Measurements from ENCODE around the gene NCS1.

NCS1 gene

DNA sequence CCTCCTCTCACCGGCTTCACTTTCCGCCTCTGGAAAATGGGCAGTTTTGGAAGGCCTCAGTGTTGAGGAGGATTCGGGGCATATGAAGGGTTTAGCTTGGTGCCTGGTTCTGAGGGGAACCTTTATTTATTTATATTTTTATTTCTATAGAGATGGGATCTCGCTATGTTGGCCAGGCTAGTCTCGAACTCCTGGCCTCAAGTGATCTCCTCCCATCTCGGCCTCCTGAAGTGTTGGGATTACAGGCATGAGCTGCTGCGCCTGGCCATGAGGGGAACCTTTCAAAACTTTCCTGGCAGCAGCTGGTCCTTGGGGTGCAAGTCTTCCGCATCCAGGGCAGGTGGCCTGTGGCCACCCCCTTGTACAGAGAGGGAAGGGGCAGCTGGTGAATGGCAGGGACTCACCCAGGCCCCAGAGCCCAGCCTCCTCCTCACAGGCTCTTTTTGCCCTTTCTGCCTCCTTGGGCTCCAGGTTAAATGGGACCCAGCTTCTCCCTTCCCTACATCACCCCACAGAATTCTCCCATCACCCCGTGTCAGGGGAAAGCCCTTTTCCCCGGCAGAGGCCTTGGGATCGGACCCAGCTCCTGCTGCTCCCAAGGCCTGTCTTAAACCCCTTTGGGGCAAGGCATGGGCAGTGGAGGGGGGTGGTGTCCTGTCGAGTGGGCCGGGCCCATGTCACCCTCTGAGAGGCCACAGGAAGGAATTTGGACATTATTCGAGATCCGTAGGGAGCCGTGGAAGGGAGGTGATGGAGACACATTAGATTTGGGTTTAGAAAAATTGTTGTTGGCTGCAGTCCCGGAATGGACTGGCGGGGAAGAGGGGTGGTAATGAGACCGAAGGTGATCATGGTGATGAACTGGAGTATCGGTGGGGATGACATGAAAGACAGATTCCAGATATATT, 5.9 kb downstream of the NCS1 start:
- no peak for DNase-seq

DNA sequence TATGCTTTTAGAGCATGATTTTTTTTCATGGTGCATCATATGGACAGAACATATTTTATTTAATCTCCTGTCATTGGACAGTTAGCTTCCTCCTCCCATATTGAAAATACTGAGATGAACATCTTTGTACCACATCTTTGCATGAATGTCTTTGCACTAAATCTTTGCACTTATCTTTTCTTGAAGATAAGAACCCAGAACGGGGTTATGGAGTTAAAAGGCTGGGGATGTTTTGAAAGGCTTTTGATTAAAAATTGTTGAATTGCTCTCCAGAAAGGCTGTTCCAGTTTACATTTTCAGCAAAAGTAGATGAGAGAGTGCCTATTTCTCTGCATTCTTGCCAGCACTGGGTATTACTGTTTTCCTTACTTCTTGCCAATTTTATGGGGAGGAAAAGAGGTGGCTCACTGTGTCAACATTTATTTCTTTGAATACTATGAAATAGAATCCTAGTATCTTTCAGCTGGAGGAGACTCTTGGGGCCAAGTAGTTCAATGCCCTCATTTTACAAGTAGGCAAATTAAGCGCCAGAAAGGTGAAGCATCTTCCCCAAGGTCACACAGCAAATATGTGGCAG, 7.2 kb downstream of the NCS1 start:
- no peak for DNase-seq

DNA sequence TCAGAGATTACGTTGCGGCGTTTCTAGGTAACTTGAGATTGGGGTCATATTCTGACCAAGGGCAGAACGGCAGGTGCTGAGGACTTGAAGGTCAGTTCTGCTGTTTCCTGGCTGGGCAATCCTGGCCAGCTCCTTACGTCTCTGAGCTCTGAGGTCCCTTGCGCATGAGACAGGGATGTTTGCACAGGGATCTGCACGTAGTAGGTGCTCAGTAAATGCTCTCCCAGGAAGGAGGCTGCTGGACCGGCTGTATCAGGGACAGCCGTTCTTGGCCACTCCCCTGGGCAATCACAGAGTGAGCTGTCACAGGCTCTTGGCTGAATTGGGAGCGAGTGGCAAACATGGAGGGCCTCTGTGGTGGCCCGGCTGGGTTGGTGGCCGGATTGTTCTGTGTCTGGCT, 8.3 kb downstream of the NCS1 start:
- DNase-seq = no peak

DNA sequence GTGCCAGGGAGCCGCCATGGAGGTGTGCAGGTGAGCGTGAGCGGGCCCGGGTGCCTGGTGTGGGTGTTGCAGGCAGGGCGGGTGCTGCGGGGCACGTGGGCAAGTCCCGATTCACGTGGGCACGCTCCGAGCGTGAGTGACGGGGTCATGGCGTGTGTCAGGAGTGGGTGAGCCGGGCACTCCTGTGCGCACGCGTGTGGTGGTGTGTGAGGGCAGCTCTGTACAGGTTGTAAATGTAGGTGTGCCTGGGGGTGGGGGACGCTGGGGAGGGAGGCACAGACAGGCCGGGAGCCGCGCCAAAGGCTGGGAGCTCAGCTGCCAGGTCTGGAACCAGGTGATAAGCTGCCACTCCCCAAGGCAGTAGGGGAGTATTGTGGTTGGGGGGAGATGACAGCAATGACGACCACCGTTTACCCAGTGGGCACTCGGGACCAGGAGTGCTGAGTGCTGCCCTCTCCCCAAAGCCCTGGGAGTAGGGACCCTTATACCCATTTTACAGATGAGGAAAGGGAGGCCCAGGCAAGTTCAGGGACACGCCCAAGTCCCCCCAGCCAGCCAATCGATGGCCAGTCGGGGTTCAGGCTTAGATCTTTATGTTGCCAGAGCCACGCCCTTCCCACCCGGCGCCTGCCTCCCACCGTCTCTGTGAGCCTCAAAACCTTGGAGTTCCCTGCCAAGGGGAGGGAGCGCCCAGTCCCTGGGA, 9.6 kb downstream of the NCS1 start:
- DNase-seq = no peak

DNA sequence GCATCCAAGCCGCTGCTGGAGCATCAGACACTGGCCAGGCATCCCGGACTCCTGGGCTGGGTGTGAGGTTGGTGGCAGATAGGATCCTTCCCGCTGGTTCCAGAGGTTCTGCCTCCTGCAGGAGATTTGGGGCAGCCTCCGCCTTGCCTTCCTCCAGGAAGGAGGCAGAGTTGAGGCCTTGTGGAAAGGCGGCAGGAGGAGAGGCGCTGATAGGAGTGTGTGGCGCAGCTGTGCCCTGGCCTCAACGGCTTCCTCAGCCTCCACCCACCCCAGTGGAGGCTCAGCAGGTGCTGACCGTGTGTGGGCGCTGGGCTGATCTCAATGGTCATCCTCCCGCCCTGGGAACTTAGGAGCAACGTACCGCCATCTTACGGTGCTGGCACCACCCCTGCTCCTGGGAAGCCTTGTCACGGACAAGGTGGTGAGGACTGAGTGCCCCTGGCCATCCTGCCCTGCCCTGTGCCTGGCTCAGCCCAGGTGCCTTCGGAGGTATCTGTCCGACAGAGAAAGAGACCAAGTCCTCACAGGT, 10.2 kb downstream of the NCS1 start:
- no peak for DNase-seq

DNA sequence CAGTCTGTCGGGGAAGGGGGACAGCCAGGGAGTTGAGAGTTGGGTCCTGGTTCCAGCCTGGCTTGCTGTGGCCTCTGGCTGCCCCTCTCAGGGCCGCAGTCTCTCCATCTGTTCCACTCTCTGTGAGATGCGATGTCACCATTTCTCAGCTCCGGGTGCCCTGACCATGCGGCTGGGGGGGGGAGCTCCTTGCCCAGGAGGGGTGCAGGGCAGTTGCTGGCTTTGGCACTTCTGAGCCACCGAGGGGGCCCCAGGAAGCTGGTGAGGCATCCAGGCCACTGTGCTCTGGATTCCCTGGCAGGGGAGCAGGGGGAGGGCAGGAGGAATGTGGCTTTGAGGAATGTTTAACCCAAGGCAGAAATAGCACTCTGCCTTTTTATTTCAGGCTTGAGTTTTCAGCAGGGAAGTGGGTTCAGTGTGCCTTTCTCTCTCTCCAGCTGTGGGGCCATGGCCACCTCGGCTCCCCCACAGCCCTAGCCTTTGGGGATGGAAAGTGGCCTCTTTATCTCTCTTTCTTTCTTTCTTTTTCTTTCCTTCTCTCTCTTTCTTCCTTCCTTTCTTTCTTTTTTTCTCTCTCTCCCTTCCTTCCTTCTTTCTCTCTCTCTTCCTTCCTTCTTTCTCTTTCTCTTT, 11.0 kb downstream of the NCS1 start:
- no peak for DNase-seq

DNA sequence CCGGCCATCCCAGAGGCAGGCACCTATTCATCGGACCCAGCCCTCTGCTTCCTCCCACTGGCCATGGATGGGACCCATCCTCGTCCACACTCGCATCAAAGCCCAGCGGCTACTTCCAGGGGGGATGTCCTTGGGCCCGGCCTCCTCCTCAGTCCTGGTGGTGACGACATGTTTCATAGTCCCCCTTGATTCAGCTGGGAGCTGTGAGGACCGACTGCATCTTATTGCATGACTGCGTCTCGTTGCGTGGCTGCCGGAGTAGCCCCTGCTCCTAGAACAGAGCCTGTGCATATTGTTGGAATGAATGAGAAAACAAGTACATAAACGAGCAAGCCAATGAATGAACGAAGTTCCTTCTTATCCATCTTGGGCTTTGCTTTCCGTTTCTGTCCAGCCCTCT, 12.8 kb downstream of the NCS1 start:
- no peak for DNase-seq

DNA sequence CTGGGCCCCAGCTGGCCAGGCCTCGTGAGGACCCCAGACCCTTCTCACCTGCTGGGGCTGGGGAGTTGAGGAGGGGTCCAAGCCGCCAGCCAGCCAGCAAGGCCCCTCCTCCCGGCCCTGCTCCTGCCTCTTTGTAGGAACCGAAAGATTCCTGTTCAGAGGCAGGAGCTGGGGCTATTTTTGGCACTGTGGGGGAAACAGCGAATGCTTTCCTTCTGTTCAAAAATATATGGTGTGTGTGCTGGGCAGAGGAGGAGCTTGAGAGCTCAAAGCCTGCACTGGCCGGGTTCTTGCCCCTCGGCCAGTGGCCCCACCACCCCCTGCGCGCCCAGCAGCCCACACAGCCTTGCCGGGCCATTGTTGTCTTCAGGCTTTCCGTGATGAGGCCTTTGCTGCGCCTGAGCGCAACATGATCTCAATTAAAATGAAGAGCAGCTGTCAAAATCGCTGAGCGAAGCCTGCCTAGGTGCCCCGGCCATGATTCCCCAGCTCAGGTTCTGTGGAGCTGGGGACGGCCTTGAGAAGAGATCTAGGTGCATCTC, 13.4 kb downstream of the NCS1 start:
- no peak for DNase-seq

DNA sequence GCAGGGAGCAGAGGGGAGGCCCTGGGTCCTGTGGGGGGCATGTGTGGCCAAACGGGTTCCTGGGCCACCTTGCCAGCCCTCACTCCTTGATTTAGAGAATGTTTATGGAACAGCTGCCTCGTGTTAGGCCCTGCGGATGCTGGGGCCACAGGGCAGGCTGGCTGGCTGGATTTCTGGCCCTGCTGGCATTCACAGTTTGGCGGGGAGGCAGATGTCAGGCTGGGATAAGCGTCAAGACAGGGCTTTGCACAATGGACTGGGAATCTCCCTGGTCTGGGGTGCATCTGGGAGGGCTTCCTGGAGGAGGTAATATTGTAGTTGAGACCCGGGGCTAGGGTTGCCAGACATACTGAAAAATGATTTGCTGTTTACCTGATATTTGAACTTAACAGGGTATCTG, 13.8 kb downstream of the NCS1 start:
- no peak for DNase-seq

DNA sequence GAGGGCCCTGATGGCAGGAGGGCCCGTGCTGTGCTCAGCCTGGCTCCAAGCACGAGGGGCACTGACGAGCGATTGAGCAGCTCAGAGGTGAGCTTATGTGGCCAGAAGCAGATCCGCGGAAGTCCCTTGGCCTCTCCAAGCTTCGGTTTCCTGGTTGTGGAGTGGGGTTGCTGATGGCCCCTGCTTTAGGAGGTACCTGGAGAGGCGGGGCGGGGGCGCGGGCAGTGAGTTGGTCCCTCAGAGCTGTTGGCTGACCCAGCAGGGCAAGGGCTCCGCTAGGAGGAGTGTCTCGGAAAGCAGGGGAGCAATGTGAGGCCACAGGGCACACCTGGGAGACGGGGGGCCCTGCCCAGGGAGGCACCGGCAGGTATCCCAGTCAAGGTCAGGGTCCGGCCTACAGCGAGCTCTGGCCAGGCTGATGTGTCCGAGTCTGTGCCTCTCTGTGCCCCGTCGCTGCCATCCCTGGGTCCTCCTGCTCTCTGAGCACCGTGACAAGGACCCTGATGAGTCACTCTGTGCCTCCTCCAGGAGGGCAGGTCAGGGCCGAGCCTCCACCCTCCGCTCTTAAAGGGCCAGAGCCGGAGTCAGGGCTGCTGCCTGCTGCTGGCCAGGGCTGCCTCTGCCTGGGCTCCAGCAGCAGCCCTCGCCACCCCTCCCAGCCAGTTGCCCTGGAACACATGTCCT, 14.8 kb downstream of the NCS1 start:
- no peak for DNase-seq

DNA sequence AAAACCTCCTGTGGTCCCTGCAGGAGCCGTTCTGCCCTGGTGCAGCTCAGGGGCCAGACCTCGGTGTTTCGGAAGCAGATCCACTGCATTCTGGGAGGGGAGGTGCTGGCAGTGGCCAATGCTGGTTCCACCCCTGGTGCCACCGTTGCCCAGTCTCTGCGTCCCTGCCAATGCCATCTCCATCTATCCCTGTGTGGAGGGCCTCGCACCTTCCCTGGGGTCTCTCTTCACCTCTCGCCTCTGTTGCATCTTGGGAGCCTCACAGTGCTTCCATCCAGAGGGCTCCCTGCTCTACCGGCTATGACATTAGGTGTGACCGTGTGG, 15.3 kb downstream of the NCS1 start:
- no peak for DNase-seq

DNA sequence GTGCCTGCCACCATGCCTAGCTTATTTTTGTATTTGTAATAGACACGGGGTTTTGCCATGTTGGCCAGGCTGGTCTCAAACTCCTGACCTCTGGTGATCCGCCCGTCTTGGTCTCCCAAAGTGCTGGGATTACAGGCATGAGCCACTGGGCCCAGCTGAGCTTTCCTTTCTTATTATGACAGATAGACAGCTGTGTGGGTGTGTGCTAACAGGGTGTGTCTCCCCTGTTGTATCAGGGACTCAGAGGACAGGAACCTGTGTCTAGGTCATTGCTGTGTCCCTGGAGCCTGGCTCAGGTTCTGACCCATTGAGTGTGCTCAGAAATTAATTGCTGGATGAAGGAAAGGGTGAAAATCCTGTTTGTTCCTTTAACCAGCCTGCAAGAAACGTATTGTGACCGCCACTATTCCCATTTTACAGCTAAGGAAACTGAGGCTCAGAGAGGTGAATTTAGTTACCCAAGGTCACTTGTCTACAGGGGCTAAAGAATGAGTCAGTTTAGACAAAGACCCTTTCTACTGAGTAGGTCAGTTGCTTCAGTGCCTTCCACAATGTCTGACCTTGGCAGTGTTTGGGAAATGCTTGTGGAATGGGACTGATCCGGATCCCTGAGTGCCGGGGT, 16.8 kb downstream of the NCS1 start:
- DNase-seq = no peak

DNA sequence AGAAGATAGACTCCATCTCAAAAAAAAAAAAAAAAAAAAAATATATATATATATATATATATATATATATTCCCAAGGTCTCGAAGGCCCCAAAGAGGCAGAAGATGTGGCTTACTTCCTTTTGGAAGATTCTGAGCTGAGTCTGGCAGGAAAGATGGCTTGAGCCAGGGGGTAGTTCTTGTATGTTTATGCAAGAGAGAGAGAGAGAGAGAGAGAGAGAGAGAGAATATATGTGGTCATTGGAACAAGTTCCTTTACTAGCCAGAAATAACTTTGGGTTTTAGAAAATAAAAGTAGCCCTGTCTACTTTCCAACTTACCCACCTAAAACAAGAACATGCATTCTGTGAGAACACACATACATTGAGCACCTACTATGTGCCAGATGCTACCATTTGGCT, 17.6 kb downstream of the NCS1 start:
- DNase-seq = no peak

DNA sequence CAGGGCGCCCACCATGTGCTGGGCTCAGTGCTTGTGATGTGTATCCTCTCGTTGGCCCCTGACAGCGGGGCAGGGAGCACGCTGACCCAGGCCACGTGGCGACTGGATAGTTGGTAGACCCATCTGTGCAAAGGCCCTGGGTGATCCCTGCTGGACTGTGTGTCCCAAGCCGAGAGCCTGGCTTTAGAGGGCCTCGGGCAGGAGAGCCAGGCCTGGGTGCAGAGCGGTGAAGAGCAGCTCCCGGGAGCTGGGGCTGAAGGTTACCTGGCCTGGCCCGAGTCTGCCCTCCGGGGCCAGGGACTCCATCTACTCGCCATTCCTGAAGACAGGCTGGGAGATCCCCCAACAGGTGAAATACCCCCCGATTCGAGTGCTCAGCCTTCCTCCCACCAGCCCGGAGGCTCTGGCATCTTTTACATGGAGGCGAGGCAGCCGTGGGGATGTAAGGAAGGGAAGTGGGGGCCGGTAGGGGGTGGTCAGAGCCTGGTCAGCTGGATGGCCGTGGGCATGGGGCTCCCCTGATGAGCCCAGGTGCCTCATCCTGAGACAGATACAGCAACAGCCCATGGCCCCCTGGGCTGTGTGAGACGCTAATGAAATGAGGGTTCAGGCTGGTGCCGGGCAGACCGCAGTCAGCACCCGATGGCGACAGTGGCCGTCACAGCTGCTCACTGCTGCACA, 19.0 kb downstream of the NCS1 start:
- DNase-seq = no peak

DNA sequence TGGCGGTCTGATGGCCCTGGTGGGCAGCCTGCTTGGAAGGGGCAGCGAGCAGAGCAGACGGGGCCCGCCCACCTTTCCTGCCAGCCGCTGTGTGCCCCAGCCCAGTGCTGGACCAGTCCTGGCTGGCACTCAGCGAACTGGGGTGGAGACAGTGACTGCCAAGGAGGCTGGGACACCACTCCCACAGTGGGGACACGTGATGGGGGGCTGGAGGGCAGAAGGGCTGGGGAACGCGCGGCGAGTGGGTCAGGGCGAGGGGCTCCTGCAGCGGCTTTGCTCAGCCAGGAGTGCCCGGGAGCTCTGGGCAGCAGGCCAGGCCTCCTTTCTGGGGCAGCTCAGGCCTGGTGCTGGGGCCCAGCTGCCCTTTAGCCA, 19.5 kb downstream of the NCS1 start:
- no peak for DNase-seq

DNA sequence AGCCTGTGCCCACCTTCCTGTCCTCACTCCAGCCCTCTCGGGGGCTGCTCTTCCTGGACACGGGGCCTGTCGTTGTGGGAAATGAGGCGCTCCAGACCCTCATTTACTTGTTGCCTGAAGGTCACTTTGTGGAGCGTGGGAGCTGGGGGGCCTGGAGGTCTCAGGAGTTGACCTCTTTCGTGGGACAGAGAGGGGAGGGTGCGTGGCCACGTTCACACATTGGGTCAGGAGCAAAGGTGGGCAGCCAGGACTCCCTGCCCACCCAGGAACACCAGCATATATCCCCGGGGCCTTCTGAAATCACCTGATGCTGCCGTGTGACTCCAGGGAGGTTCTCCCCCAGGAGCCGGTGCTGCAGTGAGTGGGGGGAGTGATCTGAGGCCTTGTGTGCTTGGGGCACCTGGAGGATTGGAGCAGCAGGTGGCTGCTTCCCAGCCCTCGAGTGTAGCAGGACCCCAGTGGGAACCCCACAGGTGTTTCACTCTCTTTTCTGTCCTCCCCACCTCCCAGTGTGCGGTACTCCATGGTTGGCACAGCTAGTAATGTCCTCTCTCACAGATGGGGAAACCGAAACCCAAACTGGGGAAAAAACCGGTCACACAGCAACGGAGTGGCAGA, 20.3 kb downstream of the NCS1 start:
- DNase-seq = no peak

DNA sequence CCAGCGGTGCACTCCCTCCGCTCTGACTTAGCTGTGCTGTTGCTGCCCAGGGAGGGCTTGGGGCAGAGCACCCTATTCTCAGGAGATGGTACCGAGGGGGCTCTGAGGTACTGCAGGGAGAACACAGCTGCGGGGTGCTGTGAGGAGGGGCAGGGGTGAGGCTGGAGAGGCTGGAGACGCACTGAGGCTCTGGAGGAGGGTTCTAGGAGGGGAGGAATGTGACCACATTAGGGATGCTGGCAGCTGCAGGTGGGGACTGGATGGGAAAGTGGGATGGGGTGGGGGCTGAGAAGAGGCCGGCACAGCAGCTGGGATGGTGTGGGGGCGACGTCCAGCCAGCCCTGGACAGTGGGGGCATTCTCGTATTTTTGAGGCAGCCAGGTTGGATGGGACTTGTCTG, 20.9 kb downstream of the NCS1 start:
- no peak for DNase-seq

DNA sequence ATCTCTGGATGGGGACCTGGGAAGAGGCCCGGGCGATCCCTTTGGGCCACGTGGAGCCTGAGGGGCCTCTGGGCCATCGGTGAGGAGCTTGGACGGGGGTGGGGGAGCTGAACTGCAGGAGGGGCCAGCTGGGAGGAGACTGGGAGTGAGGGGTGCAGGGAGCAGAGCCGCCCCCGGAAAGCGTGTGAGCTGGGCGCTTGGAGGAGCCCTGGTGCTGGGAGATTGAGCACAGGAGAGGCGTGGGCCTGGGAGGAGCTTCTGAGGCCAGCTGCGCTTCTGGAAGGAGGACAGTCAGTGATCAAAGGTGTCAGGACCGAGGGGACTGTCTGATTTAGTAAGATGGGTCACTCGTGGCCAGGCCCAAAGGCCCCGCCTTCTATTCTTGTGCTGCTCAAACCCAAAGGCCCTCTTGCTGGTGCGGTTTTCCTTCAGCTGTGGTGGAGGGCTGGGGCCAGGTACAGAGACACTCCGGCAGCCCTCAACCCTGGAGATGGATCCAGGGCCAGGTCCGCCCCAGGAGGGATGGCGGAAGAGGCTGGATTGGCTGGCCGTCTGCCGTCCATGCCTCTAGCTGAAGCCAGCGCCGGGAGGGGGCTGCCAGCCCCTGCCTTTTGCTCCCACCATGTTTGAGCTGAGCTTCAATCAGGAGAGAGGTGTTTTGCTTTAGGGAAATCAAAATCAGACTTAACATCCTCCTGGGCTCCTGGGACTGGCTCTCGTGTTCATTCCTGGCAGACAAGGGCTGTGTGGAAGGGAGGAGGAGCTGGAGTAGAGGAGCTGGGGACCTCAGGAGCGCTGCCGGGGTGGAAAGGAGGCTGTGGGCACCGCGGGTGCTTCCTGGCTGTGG, 21.6 kb downstream of the NCS1 start:
- no peak for DNase-seq

DNA sequence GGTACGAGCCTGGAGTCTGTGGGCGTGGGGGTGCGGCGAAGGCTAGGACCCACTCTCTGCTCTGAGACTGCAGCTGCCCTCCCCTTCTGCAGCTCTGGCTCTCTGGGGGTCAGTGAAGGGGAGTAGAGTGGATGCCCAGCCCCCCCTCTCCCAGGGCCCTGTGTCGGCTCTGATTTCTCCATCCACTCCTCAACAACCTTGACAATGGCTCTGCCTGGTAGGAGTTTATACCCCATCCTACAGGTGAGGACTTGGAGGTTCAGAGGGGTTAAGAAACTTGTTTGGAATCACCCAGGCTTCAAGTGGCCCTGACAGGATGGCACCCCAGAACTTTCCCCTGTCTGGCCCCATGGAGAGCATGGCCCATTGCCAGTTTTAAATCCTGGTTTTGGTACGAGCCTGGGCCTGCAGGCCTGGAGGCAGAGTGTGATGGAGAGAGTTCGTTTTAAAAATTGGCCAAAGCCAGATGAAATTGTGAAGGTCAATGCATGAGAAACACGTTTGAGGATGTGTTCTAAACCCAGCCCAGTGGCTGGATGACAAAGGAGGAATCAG, 22.3 kb downstream of the NCS1 start:
- no peak for DNase-seq

DNA sequence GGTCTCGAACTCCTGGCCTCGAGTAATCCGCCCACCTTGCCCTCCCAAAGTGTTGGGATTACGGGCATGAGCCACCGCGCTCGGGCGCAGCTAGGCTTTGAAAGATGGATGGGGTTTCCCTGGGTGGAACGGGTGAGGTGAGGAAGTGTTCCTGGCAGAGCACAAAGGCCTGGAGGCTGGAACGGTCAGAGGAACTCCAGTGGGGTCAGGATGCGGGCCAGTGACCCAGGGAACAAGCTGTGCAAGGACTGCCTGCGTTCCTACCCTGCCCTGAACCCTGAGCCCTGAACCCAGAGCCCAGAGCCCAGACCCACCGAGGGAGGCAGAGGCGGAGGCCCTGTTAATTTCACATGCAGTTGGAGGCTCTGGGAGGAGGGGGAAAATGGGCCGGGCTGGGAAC, 23.4 kb downstream of the NCS1 start:
- DNase-seq = no peak

Measured in T-helper 9 cell (primary cell).